ENCODE results near the gene DVL2. TPM values are rescaled to one million over a fixed set of nuclear protein-coding genes. Genes with fewer than 3 reads are reported as not detected.
A peak's percentile ranks its signal among the peaks of the same experiment; 100 is the strongest.
"Not testable (repeated sequence)": the region's sequence is repeated elsewhere in the genome, so short reads cannot be mapped to it uniquely, and the experiment has no call there.

DVL2 gene
- total RNA-seq, 1 donor from 2014 or later = 93.9 TPM

- DNase-seq (ENCODE audit: extremely low spot score, unreplicated experiment) = no peak
- Mint-ChIP-seq H3K36me3 (no peaks in the 10 kb centered on the region), H3K4me3 (no peak overlapping the region), H3K27ac (peak overlapping the region; percentile 50), H3K9me3 (no peaks in the 10 kb centered on the region), H3K4me1 (ENCODE audit: unreplicated experiment) (no peaks in the 10 kb centered on the region), H3K27me3 (no peaks in the 10 kb centered on the region)
- TF ChIP-seq CTCF (conservative IDR thresholded peaks at IDR 0.05) = no peak
These were observed 50.2 kb downstream of the DVL2 start for GRCh38 chr17:7184091-7184488.

GRCh38 chr17:7183433-7184090 lies 50.8 kb downstream of the DVL2 start:
- peak overlapping the region; percentile 50 for H3K27ac Mint-ChIP-seq
- no peaks in the 10 kb centered on the region for H3K9me3 Mint-ChIP-seq
- DNase-seq (ENCODE audit: extremely low spot score, unreplicated experiment) = no peak
- H3K4me1 Mint-ChIP-seq (ENCODE audit: unreplicated experiment) = no peaks in the 10 kb centered on the region
- H3K27me3 Mint-ChIP-seq = no peaks in the 10 kb centered on the region
- no peaks in the 10 kb centered on the region for H3K36me3 Mint-ChIP-seq
- H3K4me3 Mint-ChIP-seq = no peak overlapping the region
- TF ChIP-seq CTCF (conservative IDR thresholded peaks at IDR 0.05) = no peak

- not testable (repeated sequence) for DNase-seq (ENCODE audit: extremely low spot score, unreplicated experiment); H3K36me3 Mint-ChIP-seq; H3K4me3 Mint-ChIP-seq; H3K27me3 Mint-ChIP-seq; H3K9me3 Mint-ChIP-seq; H3K27ac Mint-ChIP-seq; H3K4me1 Mint-ChIP-seq (ENCODE audit: unreplicated experiment)
These were observed 52.2 kb downstream of the DVL2 start for GRCh38 chr17:7182101-7182500.

- no peaks in the 10 kb centered on the region for H3K27me3 Mint-ChIP-seq
- peak within 1 kb of the TSS; percentile 44 for H3K4me3 Mint-ChIP-seq
- peaks cover 5% of the 10 kb centered on the region for H3K4me1 Mint-ChIP-seq (ENCODE audit: unreplicated experiment)
- DNase-seq (ENCODE audit: extremely low spot score, unreplicated experiment) = no peak
- H3K36me3 Mint-ChIP-seq = no peaks in the 10 kb centered on the region
- H3K27ac Mint-ChIP-seq = no peak within 1 kb of the TSS
- H3K9me3 Mint-ChIP-seq = no peaks in the 10 kb centered on the region
- no peak for TF ChIP-seq CTCF (conservative IDR thresholded peaks at IDR 0.05)
These were observed 54.7 kb downstream of the DVL2 start, which contains the start of gene ASGR1 for GRCh38 chr17:7179317-7180254. ASGR1 (minus strand) TSS chr17:7179370; CDS start chr17:7178563, 807 bp downstream.

- no peak for TF ChIP-seq CTCF (conservative IDR thresholded peaks at IDR 0.05)
- no peaks in the 10 kb centered on the region for H3K36me3 Mint-ChIP-seq
- no peak overlapping the region for H3K27ac Mint-ChIP-seq
- no peaks in the 10 kb centered on the region for H3K9me3 Mint-ChIP-seq
- H3K4me1 Mint-ChIP-seq (ENCODE audit: unreplicated experiment) = peaks cover 5% of the 10 kb centered on the region
- no peaks in the 10 kb centered on the region for H3K27me3 Mint-ChIP-seq
- H3K4me3 Mint-ChIP-seq = no peak overlapping the region
- no peak for DNase-seq (ENCODE audit: extremely low spot score, unreplicated experiment)
These were observed 55.4 kb downstream of the DVL2 start for GRCh38 chr17:7178973-7179316.

GRCh38 chr17:7177954-7178477 lies 56.3 kb downstream of the DVL2 start:
- Mint-ChIP-seq H3K4me1 (ENCODE audit: unreplicated experiment) (peaks cover 5% of the 10 kb centered on the region), H3K9me3 (no peaks in the 10 kb centered on the region), H3K36me3 (no peaks in the 10 kb centered on the region), H3K27me3 (no peaks in the 10 kb centered on the region), H3K4me3 (no peak overlapping the region), H3K27ac (no peak overlapping the region)
- no peak for DNase-seq (ENCODE audit: extremely low spot score, unreplicated experiment)
- TF ChIP-seq CTCF (conservative IDR thresholded peaks at IDR 0.05) = no peak

Data from type B pancreatic cell (in vitro differentiated cells).